Panc1 (cell line): ENCODE data around the gene KDM4F. TPM values are rescaled to one million over a fixed set of nuclear protein-coding genes. Genes with fewer than 3 reads are reported as not detected.

Experiments used
- ATAC-seq: fragments of 200-7000 bp; cut with Tn5 transposase; 2 replicates; pipeline ENCODE4 v1.9.1; 2020; ENCODE audit warnings: mild to moderate bottlenecking, moderate library complexity
- BruUV-seq: library from RNA; stranded (reverse); fragments of 400-500 nt; replicated peaks from 2 replicates; lab custom pipeline; 2021; lab: Mats Ljungman, UMichigan
- CTCF ChIA-PET: fragments of 300-600 bp; sonication (Branson Sonifier 250); formaldehyde crosslinking; loops from one replicate; lab custom pipeline; 2022; ENCODE audit warnings: antibody characterized with exemption; lab: Charles Lee
- POLR2A ChIA-PET: fragments of 300-600 bp; sonication (Branson Sonifier 250); formaldehyde crosslinking; loops from one replicate; lab custom pipeline; 2022; ENCODE audit warnings: antibody characterized with exemption; lab: Charles Lee
- DNase-seq: peaks from one replicate; pipeline ENCODE4 v3.0.0-alpha.2; 2010; ENCODE audit warnings: low read depth, low spot score
- H3K27ac ChIP-seq: 2 replicates; pipeline ENCODE4 v1.5.1; 2011; ENCODE audit warnings: mild to moderate bottlenecking, low read length, inconsistent platforms
- H3K27me3 ChIP-seq: fragments of 200-500 bp; sonication (Bioruptor generic); 2 replicates; pipeline ENCODE4 v1.6.0; 2014; ENCODE audit warnings: low read length, inconsistent platforms; ENCODE audit not compliant: control insufficient read depth, insufficient read depth
- H3K36me3 ChIP-seq: fragments of 200-500 bp; sonication (Bioruptor generic); 2 replicates; pipeline ENCODE4 v1.5.1; 2014; ENCODE audit warnings: inconsistent platforms, mild to moderate bottlenecking, low read length, moderate library complexity; ENCODE audit not compliant: control insufficient read depth, insufficient read depth
- H3K4me1 ChIP-seq: 2 replicates; pipeline ENCODE4 v1.5.1; 2011; ENCODE audit warnings: inconsistent platforms, mild to moderate bottlenecking, low read length, moderate library complexity; ENCODE audit not compliant: control insufficient read depth, insufficient read depth
- H3K4me3 ChIP-seq, 2 experiments: 2 replicates each; pipeline ENCODE4 v1.5.1; 2011 to 2012; ENCODE audit warnings: low read depth in 2 of 2, low read length in 2 of 2, mild to moderate bottlenecking in 2 of 2, inconsistent platforms in 1 of 2, moderate library complexity in 1 of 2
- H3K9me3 ChIP-seq: fragments of 200-500 bp; sonication (Bioruptor generic); 2 replicates; pipeline ENCODE4 v1.5.1; 2014; ENCODE audit warnings: low read depth, mild to moderate bottlenecking, inconsistent platforms, low read length, moderate library complexity; ENCODE audit not compliant: control insufficient read depth, insufficient read depth
- CTCF ChIP-seq: fragments of 450-650 bp; IDR thresholded peaks from 2 replicates; pipeline ENCODE4 v1.5.1; 2017; ENCODE audit warnings: mild to moderate bottlenecking
- POLR2AphosphoS5 ChIP-seq: IDR thresholded peaks from 2 replicates; pipeline ENCODE4 v1.6.1; 2012; ENCODE audit warnings: mild to moderate bottlenecking, low read depth, low read length, moderate library complexity
- REST ChIP-seq, 2 experiments: IDR thresholded peaks; 2 replicates each; pipeline ENCODE4 v1.6.1; 2011 to 2012; ENCODE audit warnings: low read depth in 2 of 2, control low read depth in 1 of 2, low read length in 1 of 2, mild to moderate bottlenecking in 1 of 2, moderate library complexity in 1 of 2; ENCODE audit not compliant: insufficient read depth in 1 of 2
- SIN3A ChIP-seq: IDR thresholded peaks from 2 replicates; pipeline ENCODE4 v1.6.1; 2012; ENCODE audit warnings: low read depth, mild to moderate bottlenecking, low read length, moderate library complexity, borderline replicate concordance; ENCODE audit not compliant: insufficient read depth
- TCF7L2 ChIP-seq: IDR thresholded peaks from 2 replicates; pipeline ENCODE4 v1.6.1; 2011; ENCODE audit warnings: mild to moderate bottlenecking, low read depth, low read length, inconsistent platforms
- in situ Hi-C: cut with HindIII; loops from 2 replicates; pipeline ENCODE4 v1.10.0; 2016; ENCODE audit warnings: low sequenced_read_pairs, low pct_unique_long_range_greater_than_20kb
- intact Hi-C: fragments of 100-400 bp; cut with micrococcal nuclease; formaldehyde crosslinking; loops from one replicate; pipeline ENCODE4 v1.10.0; 2022; ENCODE audit not compliant: unreplicated experiment
- total RNA-seq: library from RNA; stranded (reverse); gene quantifications from one replicate; pipeline ENCODE4 v1.2.1, GENCODE V29; 2021; ENCODE audit not compliant: unreplicated experiment

KDM4F gene
- total RNA-seq, 1 experiment from 2014 or later, result not detected

DNA sequence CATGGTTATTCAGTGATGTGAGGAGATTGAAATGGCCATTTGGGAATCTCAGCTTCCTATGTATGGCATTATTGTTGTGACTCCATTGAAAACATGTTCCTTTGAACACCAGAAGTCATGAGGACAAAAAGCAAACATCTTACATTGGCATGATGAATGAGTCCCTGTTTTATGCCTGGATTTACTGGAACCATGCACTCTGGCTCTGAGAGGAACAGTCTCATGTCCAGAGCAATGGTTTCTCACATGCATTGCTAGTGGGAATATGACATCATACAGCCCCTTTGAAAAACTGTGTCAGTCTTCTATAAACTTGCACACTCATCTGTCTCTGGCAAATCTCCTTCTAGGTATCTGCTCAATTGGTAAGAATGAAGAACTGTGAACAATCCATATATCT lies 3.4 kb upstream of the KDM4F start:
- Histone ChIP-seq H3K4me1 (no peaks in the 10 kb centered on the region), H3K9me3 (no peaks in the 10 kb centered on the region), H3K27ac (no peak overlapping the region), H3K36me3 (no peaks in the 10 kb centered on the region), H3K4me3 (no peak overlapping the region), H3K27me3 (peaks cover 34% of the 10 kb centered on the region)
- POLR2A ChIA-PET, result interaction anchor here (0.6 kb wide), 1 partner anchor 261 kb away, joined by 5 read pairs; no protein-coding TSS in a partner anchor
- DNase-seq (no peak), ATAC-seq (no peak)
- CTCF ChIA-PET, result no interaction called here
- in situ Hi-C loops (no loop called here), intact Hi-C loops (no loop called here)
- TF ChIP-seq POLR2AphosphoS5 (no peak), SIN3A (no peak), REST (IDR thresholded peaks at IDR 0.05; ENCODE audit: insufficient read depth in 1 of 2, low read depth in 2 of 2, low read length in 1 of 2) (no peak), TCF7L2 (no peak), CTCF (no peak)
- no TSS peak for BruUV-seq

DNA sequence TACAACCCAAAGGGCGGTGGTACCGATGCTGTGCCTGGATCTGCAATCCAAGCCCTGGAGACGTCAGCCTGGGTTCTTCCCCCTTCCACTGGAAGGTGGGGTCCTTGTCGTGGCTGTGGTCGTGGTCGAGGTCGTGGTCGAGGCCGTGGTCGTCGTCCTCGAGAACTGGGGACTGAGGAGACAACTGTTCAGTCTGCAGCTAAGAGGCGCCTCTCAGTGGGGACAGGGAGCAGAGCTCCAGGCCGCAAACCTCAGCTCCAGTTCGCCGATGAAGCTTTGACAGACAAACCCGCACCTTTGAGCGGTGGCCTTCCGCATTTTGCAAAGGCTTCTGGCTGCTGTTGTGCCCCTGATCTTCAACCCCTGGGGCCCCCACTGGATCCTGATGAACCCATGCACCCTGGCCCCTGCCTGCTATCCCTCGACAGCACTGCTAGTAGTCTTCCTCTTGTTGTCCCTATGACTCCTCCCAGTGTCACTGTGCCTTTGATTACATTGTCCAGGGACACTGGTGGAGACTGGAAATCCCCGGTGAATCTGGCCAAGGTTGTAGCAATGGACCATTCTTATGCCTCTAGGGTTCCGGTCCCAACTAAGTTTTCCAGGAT lies 1.5 kb downstream of the KDM4F start:
- in situ Hi-C loops, result no loop called here
- Histone ChIP-seq H3K27ac (no peak overlapping the region), H3K27me3 (peaks cover 28% of the 10 kb centered on the region), H3K36me3 (no peaks in the 10 kb centered on the region), H3K4me3 (no peak overlapping the region), H3K4me1 (no peaks in the 10 kb centered on the region), H3K9me3 (no peaks in the 10 kb centered on the region)
- ChIA-PET POLR2A (no interaction called here), CTCF (no interaction called here)
- DNase-seq, result no peak
- ATAC-seq, result no peak
- no TSS peak for BruUV-seq
- intact Hi-C loops, result no loop called here
- TF ChIP-seq TCF7L2 (no peak), POLR2AphosphoS5 (no peak), SIN3A (no peak), REST (IDR thresholded peaks at IDR 0.05; ENCODE audit: insufficient read depth in 1 of 2, low read depth in 2 of 2, low read length in 1 of 2) (no peak), CTCF (no peak)
